ENCODE results near the gene NXNL2. TPM values are rescaled to one million over a fixed set of nuclear protein-coding genes. Genes with fewer than 3 reads are reported as not detected.

The NXNL2 gene
- total RNA-seq, 1 experiment from 2014 or later, result not detected

- no peak for DNase-seq
- H3K79me2 ChIP-seq (ENCODE audit: low read length), result no peaks in the 10 kb centered on the region
- no peak overlapping the region for H2AFZ ChIP-seq (ENCODE audit: low read length)
- H3K9me2 ChIP-seq (replicated peaks; ENCODE audit: insufficient read depth, low read length), result no peaks in the 10 kb centered on the region
- H4K20me1 ChIP-seq (ENCODE audit: insufficient read depth, low read depth, low read length), result no peaks in the 10 kb centered on the region
- H3K4me2 ChIP-seq (ENCODE audit: low read depth, low read length, poor library complexity, severe bottlenecking), result no peak overlapping the region
- no peaks in the 10 kb centered on the region for H3K36me3 ChIP-seq (ENCODE audit: insufficient read depth, low read length)
- H3K4me1 ChIP-seq (ENCODE audit: low read length), result no peaks in the 10 kb centered on the region
- no peak overlapping the region for H3K27ac ChIP-seq (ENCODE audit: low read length)
- H3K27me3 ChIP-seq (ENCODE audit: low read length), result no peaks in the 10 kb centered on the region
- H3K9ac ChIP-seq (ENCODE audit: low read length), result no peak overlapping the region
- H3K4me3 ChIP-seq (ENCODE audit: low read length), result no peak overlapping the region
- no peaks in the 10 kb centered on the region for H3K9me3 ChIP-seq (ENCODE audit: low read length)
These were observed 7.4 kb upstream of the NXNL2 start for GRCh38 chr9:88527618-88528017.

- Histone ChIP-seq H4K20me1 (ENCODE audit: insufficient read depth, low read depth, low read length) (no peaks in the 10 kb centered on the region), H3K27ac (ENCODE audit: low read length) (no peak overlapping the region), H3K9ac (ENCODE audit: low read length) (no peak overlapping the region), H3K79me2 (ENCODE audit: low read length) (no peaks in the 10 kb centered on the region), H3K9me3 (ENCODE audit: low read length) (no peaks in the 10 kb centered on the region), H3K4me1 (ENCODE audit: low read length) (no peaks in the 10 kb centered on the region), H3K4me3 (ENCODE audit: low read length) (no peak overlapping the region), H2AFZ (ENCODE audit: low read length) (no peak overlapping the region), H3K4me2 (ENCODE audit: low read depth, low read length, poor library complexity, severe bottlenecking) (no peak overlapping the region), H3K27me3 (ENCODE audit: low read length) (no peaks in the 10 kb centered on the region), H3K9me2 (replicated peaks; ENCODE audit: insufficient read depth, low read length) (no peaks in the 10 kb centered on the region), H3K36me3 (ENCODE audit: insufficient read depth, low read length) (no peaks in the 10 kb centered on the region)
- DNase-seq, result no peak
These were observed 6.7 kb upstream of the NXNL2 start for GRCh38 chr9:88528080-88528790.

- Histone ChIP-seq H3K4me2 (ENCODE audit: low read depth, low read length, poor library complexity, severe bottlenecking) (no peak overlapping the region), H3K9me3 (ENCODE audit: low read length) (no peaks in the 10 kb centered on the region), H3K27me3 (ENCODE audit: low read length) (no peaks in the 10 kb centered on the region), H3K79me2 (ENCODE audit: low read length) (no peaks in the 10 kb centered on the region), H3K27ac (ENCODE audit: low read length) (no peak overlapping the region), H2AFZ (ENCODE audit: low read length) (no peak overlapping the region), H3K9me2 (replicated peaks; ENCODE audit: insufficient read depth, low read length) (no peaks in the 10 kb centered on the region), H4K20me1 (ENCODE audit: insufficient read depth, low read depth, low read length) (no peaks in the 10 kb centered on the region), H3K4me3 (ENCODE audit: low read length) (no peak overlapping the region), H3K36me3 (ENCODE audit: insufficient read depth, low read length) (no peaks in the 10 kb centered on the region), H3K9ac (ENCODE audit: low read length) (no peak overlapping the region), H3K4me1 (ENCODE audit: low read length) (no peaks in the 10 kb centered on the region)
- DNase-seq, result no peak
These were observed 5.5 kb upstream of the NXNL2 start for GRCh38 chr9:88529496-88529895.

GRCh38 chr9:88530051-88530450 is 4.9 kb upstream of the NXNL2 start:
- Histone ChIP-seq H3K36me3 (ENCODE audit: insufficient read depth, low read length) (no peaks in the 10 kb centered on the region), H3K4me1 (ENCODE audit: low read length) (no peaks in the 10 kb centered on the region), H3K27me3 (ENCODE audit: low read length) (no peaks in the 10 kb centered on the region), H3K79me2 (ENCODE audit: low read length) (no peaks in the 10 kb centered on the region), H3K9me3 (ENCODE audit: low read length) (no peaks in the 10 kb centered on the region), H3K9ac (ENCODE audit: low read length) (no peak overlapping the region), H3K4me3 (ENCODE audit: low read length) (no peak overlapping the region), H3K9me2 (replicated peaks; ENCODE audit: insufficient read depth, low read length) (no peaks in the 10 kb centered on the region), H3K4me2 (ENCODE audit: low read depth, low read length, poor library complexity, severe bottlenecking) (no peak overlapping the region), H4K20me1 (ENCODE audit: insufficient read depth, low read depth, low read length) (no peaks in the 10 kb centered on the region), H3K27ac (ENCODE audit: low read length) (no peak overlapping the region), H2AFZ (ENCODE audit: low read length) (no peak overlapping the region)
- DNase-seq, result no peak

- no peak overlapping the region for H3K27ac ChIP-seq (ENCODE audit: low read length)
- no peaks in the 10 kb centered on the region for H3K4me1 ChIP-seq (ENCODE audit: low read length)
- H3K79me2 ChIP-seq (ENCODE audit: low read length), result no peaks in the 10 kb centered on the region
- no peak overlapping the region for H3K9ac ChIP-seq (ENCODE audit: low read length)
- H3K4me2 ChIP-seq (ENCODE audit: low read depth, low read length, poor library complexity, severe bottlenecking), result no peak overlapping the region
- H3K9me3 ChIP-seq (ENCODE audit: low read length), result no peaks in the 10 kb centered on the region
- H4K20me1 ChIP-seq (ENCODE audit: insufficient read depth, low read depth, low read length), result no peaks in the 10 kb centered on the region
- H3K4me3 ChIP-seq (ENCODE audit: low read length), result no peak overlapping the region
- H2AFZ ChIP-seq (ENCODE audit: low read length), result no peak overlapping the region
- no peaks in the 10 kb centered on the region for H3K36me3 ChIP-seq (ENCODE audit: insufficient read depth, low read length)
- H3K9me2 ChIP-seq (replicated peaks; ENCODE audit: insufficient read depth, low read length), result no peaks in the 10 kb centered on the region
- DNase-seq, result no peak
- H3K27me3 ChIP-seq (ENCODE audit: low read length), result no peaks in the 10 kb centered on the region
These were observed 2.9 kb upstream of the NXNL2 start for GRCh38 chr9:88531920-88532698.

- Histone ChIP-seq H3K9me2 (replicated peaks; ENCODE audit: insufficient read depth, low read length) (no peaks in the 10 kb centered on the region), H4K20me1 (ENCODE audit: insufficient read depth, low read depth, low read length) (no peaks in the 10 kb centered on the region), H3K4me2 (ENCODE audit: low read depth, low read length, poor library complexity, severe bottlenecking) (no peak overlapping the region), H3K36me3 (ENCODE audit: insufficient read depth, low read length) (no peaks in the 10 kb centered on the region), H3K27ac (ENCODE audit: low read length) (no peak overlapping the region), H2AFZ (ENCODE audit: low read length) (no peak overlapping the region), H3K4me1 (ENCODE audit: low read length) (peaks cover 14% of the 10 kb centered on the region), H3K79me2 (ENCODE audit: low read length) (no peaks in the 10 kb centered on the region), H3K9ac (ENCODE audit: low read length) (no peak overlapping the region), H3K4me3 (ENCODE audit: low read length) (no peak overlapping the region), H3K9me3 (ENCODE audit: low read length) (no peaks in the 10 kb centered on the region), H3K27me3 (ENCODE audit: low read length) (no peaks in the 10 kb centered on the region)
- no peak for DNase-seq
These were observed 975 bp upstream of the NXNL2 start for GRCh38 chr9:88533951-88534455.

GRCh38 chr9:88535226-88536022 is 446 bp downstream of the NXNL2 start:
- Histone ChIP-seq H3K79me2 (ENCODE audit: low read length) (no peaks in the 10 kb centered on the region), H3K27ac (ENCODE audit: low read length) (no peak overlapping the region), H4K20me1 (ENCODE audit: insufficient read depth, low read depth, low read length) (no peaks in the 10 kb centered on the region), H3K4me1 (ENCODE audit: low read length) (peaks cover 14% of the 10 kb centered on the region), H3K9ac (ENCODE audit: low read length) (no peak overlapping the region), H3K36me3 (ENCODE audit: insufficient read depth, low read length) (no peaks in the 10 kb centered on the region), H3K9me2 (replicated peaks; ENCODE audit: insufficient read depth, low read length) (no peaks in the 10 kb centered on the region), H3K4me3 (ENCODE audit: low read length) (no peak overlapping the region), H3K9me3 (ENCODE audit: low read length) (no peaks in the 10 kb centered on the region), H2AFZ (ENCODE audit: low read length) (no peak overlapping the region), H3K4me2 (ENCODE audit: low read depth, low read length, poor library complexity, severe bottlenecking) (no peak overlapping the region), H3K27me3 (ENCODE audit: low read length) (no peaks in the 10 kb centered on the region)
- no peak for DNase-seq

GRCh38 chr9:88536023-88536324 is 996 bp downstream of the NXNL2 start:
- Histone ChIP-seq H3K9me3 (ENCODE audit: low read length) (no peaks in the 10 kb centered on the region), H3K36me3 (ENCODE audit: insufficient read depth, low read length) (no peaks in the 10 kb centered on the region), H3K9me2 (replicated peaks; ENCODE audit: insufficient read depth, low read length) (no peaks in the 10 kb centered on the region), H3K27me3 (ENCODE audit: low read length) (no peaks in the 10 kb centered on the region), H3K4me3 (ENCODE audit: low read length) (no peak overlapping the region), H3K27ac (ENCODE audit: low read length) (no peak overlapping the region), H3K4me2 (ENCODE audit: low read depth, low read length, poor library complexity, severe bottlenecking) (no peak overlapping the region), H3K9ac (ENCODE audit: low read length) (no peak overlapping the region), H3K4me1 (ENCODE audit: low read length) (peaks cover 14% of the 10 kb centered on the region), H4K20me1 (ENCODE audit: insufficient read depth, low read depth, low read length) (no peaks in the 10 kb centered on the region), H2AFZ (ENCODE audit: low read length) (no peak overlapping the region), H3K79me2 (ENCODE audit: low read length) (no peaks in the 10 kb centered on the region)
- DNase-seq, result no peak
